ENCODE results near the gene FAM236C. TPM values are rescaled to one million over a fixed set of nuclear protein-coding genes. Genes with fewer than 3 reads are reported as not detected.
"Not testable (repeated sequence)": the region's sequence is repeated elsewhere in the genome, so short reads cannot be mapped to it uniquely, and the experiment has no call there.

Gene FAM236C
- total RNA-seq = not detected
- long read RNA-seq = 0 reads

DNA sequence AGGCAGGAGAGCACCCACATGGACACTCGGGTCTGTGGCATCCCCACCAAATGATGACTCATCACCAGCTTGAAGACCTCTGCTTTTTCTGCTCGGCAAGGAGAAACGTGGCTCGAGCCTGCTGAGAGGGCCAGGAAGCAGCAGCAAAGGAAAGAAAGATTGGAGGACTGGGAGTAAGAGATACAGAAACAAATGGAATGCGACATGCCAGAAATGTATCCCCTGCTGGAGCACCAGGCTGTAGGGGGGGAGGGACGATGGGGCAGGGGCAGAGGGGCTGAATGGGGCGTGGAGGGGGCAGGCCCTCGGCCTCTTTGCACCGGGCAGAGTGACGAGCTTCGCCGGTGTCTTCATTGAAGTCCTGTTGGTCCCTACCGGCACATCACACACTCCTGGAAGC is at the start of gene FAM236C:
TSS of gene FAM236C (plus strand) at position 301 of the 400 bp plus-strand sequence. CDS start 100 bp downstream, outside the sequence.
- H3K27me3 ChIP-seq; intact Hi-C loops (cut with DNase I); H3K4me3 ChIP-seq; H3K27ac ChIP-seq; DNase-seq; H3K36me3 ChIP-seq; H3K4me1 ChIP-seq; ATAC-seq; H3K9me3 ChIP-seq: not testable (repeated sequence)

- H3K27me3 ChIP-seq; H3K36me3 ChIP-seq; H3K27ac ChIP-seq; intact Hi-C loops (cut with DNase I); H3K4me1 ChIP-seq; ATAC-seq; H3K9me3 ChIP-seq; DNase-seq; H3K4me3 ChIP-seq: not testable (repeated sequence)
Observed at GRCh38 chrX:72882898-72883297, 29.5 kb upstream of the FAM236C start.

DNA sequence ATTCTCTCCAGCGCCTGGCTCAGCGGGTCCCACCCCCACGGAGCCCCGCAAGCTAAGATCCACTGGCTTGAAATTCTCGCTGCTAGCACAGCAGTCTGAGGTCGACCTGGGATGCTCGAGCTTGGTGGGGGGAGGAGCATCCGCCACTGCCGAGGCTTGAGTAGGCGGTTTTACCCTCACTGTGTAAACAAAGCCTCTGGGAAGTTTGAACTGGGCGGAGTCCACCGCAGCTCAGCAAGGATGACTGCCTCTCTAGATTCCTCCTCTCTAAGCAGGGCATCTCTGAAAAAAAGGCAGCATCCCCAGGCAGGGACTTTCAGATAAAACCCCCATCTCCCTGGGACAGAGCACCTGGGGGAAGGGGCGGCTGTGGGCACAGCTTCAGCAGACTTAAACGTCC is 22.7 kb upstream of the FAM236C start:
- intact Hi-C loops (cut with DNase I); H3K27ac ChIP-seq; H3K4me3 ChIP-seq; DNase-seq; H3K27me3 ChIP-seq; ATAC-seq; H3K36me3 ChIP-seq; H3K9me3 ChIP-seq; H3K4me1 ChIP-seq: not testable (repeated sequence)

DNA sequence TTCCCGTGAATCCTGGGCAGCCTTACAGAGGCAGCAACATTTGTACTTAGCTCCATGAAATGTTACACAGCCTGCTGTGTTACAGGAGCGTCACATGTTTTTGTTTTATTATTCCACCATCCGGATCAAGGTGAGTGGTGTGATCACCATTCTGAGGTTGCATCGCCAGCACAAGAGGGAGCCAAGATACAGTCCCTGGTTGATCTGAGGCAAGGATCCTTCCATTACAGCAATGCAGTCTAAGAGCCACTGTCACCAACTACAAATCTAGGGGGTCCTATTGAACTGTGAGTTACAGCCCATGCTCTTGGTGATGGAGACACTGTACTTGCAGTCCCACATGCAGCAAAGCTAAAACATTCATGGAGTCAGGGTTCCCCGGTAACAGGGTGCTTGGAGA is 3.7 kb downstream of the FAM236C start:
- H3K36me3 ChIP-seq; H3K27ac ChIP-seq; H3K27me3 ChIP-seq; intact Hi-C loops (cut with DNase I); ATAC-seq; DNase-seq; H3K4me1 ChIP-seq; H3K9me3 ChIP-seq; H3K4me3 ChIP-seq: not testable (repeated sequence)

- H3K36me3 ChIP-seq; H3K9me3 ChIP-seq; H3K27ac ChIP-seq; H3K27me3 ChIP-seq; H3K4me1 ChIP-seq; DNase-seq; H3K4me3 ChIP-seq; ATAC-seq; intact Hi-C loops (cut with DNase I): not testable (repeated sequence)
Observed at GRCh38 chrX:72932283-72932682, 19.9 kb downstream of the FAM236C start.

DNA sequence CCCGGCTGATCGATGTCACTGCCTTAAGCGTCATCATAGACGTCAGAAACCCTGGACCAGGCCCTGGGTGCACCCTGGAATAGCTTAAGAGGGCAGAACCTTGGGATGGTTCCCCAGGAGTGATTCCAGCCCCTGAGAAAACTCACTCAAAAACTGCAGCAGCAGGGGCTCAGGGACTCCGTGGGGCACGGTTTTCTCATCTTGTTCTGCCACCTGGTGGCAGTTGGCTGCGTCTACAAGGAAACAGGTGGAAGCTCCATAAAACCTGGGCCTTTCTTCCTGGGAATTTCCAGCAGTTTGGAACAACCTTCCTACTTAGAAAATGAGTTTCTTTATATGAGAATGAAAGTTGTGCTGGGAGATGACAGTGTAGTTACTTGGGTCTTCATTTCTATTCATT is 24.0 kb downstream of the FAM236C start:
- DNase-seq; H3K4me3 ChIP-seq; H3K27me3 ChIP-seq; H3K9me3 ChIP-seq; H3K36me3 ChIP-seq; intact Hi-C loops (cut with DNase I); H3K4me1 ChIP-seq; H3K27ac ChIP-seq: not testable (repeated sequence)
- ATAC-seq = peak; percentile 59

DNA sequence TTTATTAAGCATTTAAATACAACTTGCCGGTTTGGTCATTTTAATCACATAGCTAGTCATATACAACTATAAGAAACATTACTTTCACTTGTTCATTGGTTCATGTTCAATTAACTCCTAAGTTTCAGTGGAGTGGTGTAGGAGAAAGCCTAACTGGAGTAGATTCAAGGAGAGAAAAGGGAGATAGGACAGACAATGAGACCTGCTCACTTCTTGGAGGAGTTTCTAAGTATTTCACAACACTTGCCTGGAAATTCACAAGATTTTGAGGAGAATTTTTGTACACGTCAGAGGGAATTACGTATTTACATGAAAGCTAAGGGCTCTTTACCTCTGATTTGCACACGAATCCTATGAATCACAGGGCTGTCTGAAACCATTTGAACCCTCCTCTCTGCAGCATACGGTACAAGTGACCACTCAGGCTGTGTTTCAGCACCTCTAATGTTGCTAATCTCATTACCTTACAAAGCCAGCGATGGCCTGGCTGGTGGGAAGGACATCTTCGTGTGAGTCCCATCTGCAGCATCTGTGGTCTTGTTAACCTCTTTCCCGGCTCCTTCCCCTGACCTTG is 24.6 kb downstream of the FAM236C start:
- intact Hi-C loops (cut with DNase I); H3K27ac ChIP-seq; H3K36me3 ChIP-seq; H3K4me3 ChIP-seq; H3K9me3 ChIP-seq; DNase-seq; H3K27me3 ChIP-seq; H3K4me1 ChIP-seq: not testable (repeated sequence)
- ATAC-seq = peak; percentile 55

DNA sequence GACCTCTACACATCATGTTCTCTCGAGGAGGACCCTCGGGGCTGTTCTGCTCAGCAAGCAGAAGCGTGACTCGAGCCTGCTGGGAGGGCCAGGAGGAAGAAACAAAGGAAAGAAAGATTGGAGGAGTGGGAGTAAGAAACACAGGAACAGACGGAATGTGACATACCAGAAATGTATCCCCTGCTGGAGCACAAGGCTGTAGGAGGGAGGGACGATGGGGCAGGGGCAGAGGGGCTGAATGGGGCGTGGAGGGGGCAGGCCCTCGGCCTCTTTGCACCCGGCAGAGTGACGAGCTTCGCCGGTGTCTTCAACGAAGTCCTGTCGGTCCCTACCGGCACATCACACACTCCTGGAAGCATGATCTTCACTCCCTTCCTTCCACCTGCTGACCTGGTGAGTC is 25.5 kb downstream of the FAM236C start, which contains the start of gene FAM236A:
TSS of gene FAM236A (plus strand) at position 301 of the 400 bp plus-strand sequence. CDS start at position 358, 57 bp downstream.
- DNase-seq; H3K27ac ChIP-seq; ATAC-seq; H3K4me1 ChIP-seq; intact Hi-C loops (cut with DNase I); H3K9me3 ChIP-seq; H3K27me3 ChIP-seq; H3K36me3 ChIP-seq; H3K4me3 ChIP-seq: not testable (repeated sequence)

GRCh38 chrX:72942272-72942671 is 29.9 kb downstream of the FAM236C start:
- H3K9me3 ChIP-seq; H3K4me3 ChIP-seq; DNase-seq; intact Hi-C loops (cut with DNase I); H3K27ac ChIP-seq; H3K27me3 ChIP-seq; H3K36me3 ChIP-seq; H3K4me1 ChIP-seq: not testable (repeated sequence)
- peak; percentile 30 for ATAC-seq

- DNase-seq; intact Hi-C loops (cut with DNase I); H3K27ac ChIP-seq; H3K9me3 ChIP-seq; H3K4me3 ChIP-seq; H3K27me3 ChIP-seq; H3K4me1 ChIP-seq; H3K36me3 ChIP-seq: not testable (repeated sequence)
- ATAC-seq = peak; percentile 71
Observed at GRCh38 chrX:72943035-72943818, 30.8 kb downstream of the FAM236C start.

- H3K9me3 ChIP-seq; H3K36me3 ChIP-seq; H3K4me3 ChIP-seq; H3K4me1 ChIP-seq; H3K27me3 ChIP-seq; H3K27ac ChIP-seq; intact Hi-C loops (cut with DNase I); DNase-seq: not testable (repeated sequence)
- ATAC-seq = peak; percentile 94
Observed at GRCh38 chrX:72943819-72944169, 31.4 kb downstream of the FAM236C start, which contains the start of gene DMRTC1. DMRTC1 (minus strand) TSS chrX:72943837; CDS start chrX:72875694, 68,143 bp downstream.

- ATAC-seq; intact Hi-C loops (cut with DNase I); H3K27me3 ChIP-seq; H3K4me1 ChIP-seq; H3K9me3 ChIP-seq; H3K36me3 ChIP-seq; DNase-seq; H3K27ac ChIP-seq; H3K4me3 ChIP-seq: not testable (repeated sequence)
Observed at GRCh38 chrX:72959971-72960370, 47.6 kb downstream of the FAM236C start.
